IMR-90 (cell line): Measurements from ENCODE around the gene NKD1. TPM values are rescaled to one million over a fixed set of nuclear protein-coding genes. Genes with fewer than 3 reads are reported as not detected.

Source experiments
- ATAC-seq: fragments of 200-7000 bp; cut with Tn5 transposase; 2 replicates; pipeline ENCODE4 v1.9.1; 2020; ENCODE audit warnings: low read depth, mild to moderate bottlenecking, moderate library complexity
- BruUV-seq: library from RNA; stranded (reverse); fragments of 400-500 nt; replicated peaks from 2 replicates; lab custom pipeline; 2021; lab: Mats Ljungman, UMichigan
- CTCF ChIA-PET: fragments of 300-600 bp; formaldehyde crosslinking; extraction: SDS; loops from one replicate; lab custom pipeline; 2021; ENCODE audit warnings: antibody characterized with exemption; lab: Yijun Ruan, JAX
- POLR2A ChIA-PET: fragments of 300-600 bp; sonication (Branson Sonifier 250); formaldehyde crosslinking; loops from one replicate; lab custom pipeline; 2022; ENCODE audit warnings: antibody characterized with exemption; ENCODE audit not compliant: unreplicated experiment; lab: Charles Lee
- DNase-seq: peaks from one replicate; pipeline ENCODE4 v3.0.0; 2013
- H2AFZ ChIP-seq: replicated peaks from 2 replicates; pipeline ENCODE3; 2013; ENCODE audit warnings: low read length, mild to moderate bottlenecking; ENCODE audit not compliant: poor library complexity
- H2AK5ac ChIP-seq: 2 replicates; pipeline ENCODE4 v1.6.1; 2013; ENCODE audit warnings: low read depth, low read length, inconsistent platforms
- H2AK9ac ChIP-seq: replicated peaks from 2 replicates; pipeline ENCODE3; 2013; ENCODE audit warnings: mild to moderate bottlenecking, low read depth, low read length, moderate library complexity; ENCODE audit not compliant: poor library complexity
- H2BK120ac ChIP-seq: 2 replicates; pipeline ENCODE4 v1.6.1; 2013; ENCODE audit warnings: low read depth, low read length, inconsistent platforms
- H2BK15ac ChIP-seq: 3 replicates; pipeline ENCODE4 v1.6.1; 2013; ENCODE audit warnings: low read depth, low read length, inconsistent platforms
- H2BK20ac ChIP-seq: 2 replicates; pipeline ENCODE4 v1.6.1; 2013; ENCODE audit warnings: low read depth, mild to moderate bottlenecking, inconsistent platforms, low read length, moderate library complexity
- H2BK5ac ChIP-seq: 2 replicates; pipeline ENCODE4 v1.6.1; 2013; ENCODE audit warnings: mild to moderate bottlenecking, low read depth, low read length, inconsistent platforms; ENCODE audit not compliant: poor library complexity, severe bottlenecking
- H3K14ac ChIP-seq: replicated peaks from 2 replicates; pipeline ENCODE4 v1.6.1; 2013; ENCODE audit warnings: low read depth, low read length, inconsistent platforms
- H3K18ac ChIP-seq: 2 replicates; pipeline ENCODE4 v1.6.1; 2013; ENCODE audit warnings: low read depth, low read length, control low read depth
- H3K23ac ChIP-seq: 2 replicates; pipeline ENCODE4 v1.6.1; 2013; ENCODE audit warnings: low read depth, low read length, inconsistent platforms
- H3K27ac ChIP-seq: 2 replicates; pipeline ENCODE4 v1.5.1; 2013; ENCODE audit warnings: mild to moderate bottlenecking, control low read depth, low read length; ENCODE audit not compliant: insufficient read depth
- H3K27me3 ChIP-seq: 2 replicates; pipeline ENCODE4 v1.6.1; 2013; ENCODE audit warnings: low read length; ENCODE audit not compliant: control insufficient read depth, insufficient read depth
- H3K36me3 ChIP-seq: 2 replicates; pipeline ENCODE4 v1.6.1; 2013; ENCODE audit warnings: low read length, mixed read lengths; ENCODE audit not compliant: control insufficient read depth, insufficient read depth
- H3K4ac ChIP-seq: 2 replicates; pipeline ENCODE4 v1.6.1; 2013; ENCODE audit warnings: low read depth, low read length, inconsistent platforms
- H3K4me1 ChIP-seq: 2 replicates; pipeline ENCODE4 v1.6.1; 2013; ENCODE audit warnings: low read length, mixed read lengths; ENCODE audit not compliant: control insufficient read depth, insufficient read depth
- H3K4me2 ChIP-seq: 2 replicates; pipeline ENCODE4 v1.6.1; 2013; ENCODE audit warnings: low read depth, mild to moderate bottlenecking, control low read depth, low read length, moderate library complexity
- H3K4me3 ChIP-seq: 2 replicates; pipeline ENCODE4 v1.5.1; 2013; ENCODE audit warnings: low read depth, mild to moderate bottlenecking, control low read depth, low read length, moderate library complexity; ENCODE audit not compliant: insufficient read depth
- H3K56ac ChIP-seq: 2 replicates; pipeline ENCODE4 v1.6.1; 2013; ENCODE audit warnings: low read length, inconsistent platforms; ENCODE audit not compliant: insufficient read depth; ENCODE audit errors: extremely low read depth
- H3K79me1 ChIP-seq, 2 experiments: 2 replicates each; pipeline ENCODE4 v1.6.1; 2013; ENCODE audit warnings: low read length in 2 of 2, inconsistent platforms in 1 of 2, low read depth in 1 of 2
- H3K9ac ChIP-seq: 2 replicates; pipeline ENCODE4 v1.6.1; 2013; ENCODE audit warnings: low read depth, low read length, control low read depth
- H3K9me1 ChIP-seq: 2 replicates; pipeline ENCODE4 v1.6.1; 2013; ENCODE audit warnings: low read length, inconsistent platforms; ENCODE audit not compliant: insufficient read depth
- H3K9me3 ChIP-seq: 2 replicates; pipeline ENCODE4 v1.6.1; 2013; ENCODE audit warnings: low read length; ENCODE audit not compliant: control insufficient read depth, insufficient read depth
- H4K20me1 ChIP-seq: 2 replicates; pipeline ENCODE4 v1.6.1; 2013; ENCODE audit warnings: low read length, inconsistent platforms; ENCODE audit not compliant: insufficient read depth
- H4K5ac ChIP-seq: 2 replicates; pipeline ENCODE4 v1.6.1; 2013; ENCODE audit warnings: mild to moderate bottlenecking, low read depth, low read length, control low read depth
- H4K8ac ChIP-seq, 2 experiments: 2 replicates each; pipeline ENCODE4 v1.6.1; 2013; ENCODE audit warnings: low read depth in 2 of 2, low read length in 2 of 2, control low read depth in 1 of 2, inconsistent platforms in 1 of 2
- H4K91ac ChIP-seq: 2 replicates; pipeline ENCODE4 v1.6.1; 2013; ENCODE audit warnings: low read depth, low read length, inconsistent platforms; ENCODE audit not compliant: insufficient read depth
- BHLHE40 ChIP-seq: fragments of 150-350 bp; IDR thresholded peaks from 2 replicates; pipeline ENCODE4 v1.6.1; 2016; ENCODE audit warnings: mild to moderate bottlenecking, low read depth, low read length
- CEBPB ChIP-seq: IDR thresholded peaks from 2 replicates; pipeline ENCODE4 v1.6.1; 2012; ENCODE audit warnings: low read depth, low read length, improper control_type of control experiment
- CHD1 ChIP-seq: IDR thresholded peaks from 2 replicates; pipeline ENCODE4 v1.6.1; 2012; ENCODE audit warnings: low read depth, low read length, improper control_type of control experiment
- CTCF ChIP-seq: conservative IDR thresholded peaks from 2 replicates; pipeline ENCODE4 v1.5.1; 2012; ENCODE audit warnings: mild to moderate bottlenecking, low read depth, low read length, improper control_type of control experiment
- ELK1 ChIP-seq: fragments of 150-350 bp; IDR thresholded peaks from 2 replicates; pipeline ENCODE4 v1.6.1; 2016; ENCODE audit warnings: low read depth, mild to moderate bottlenecking, low read length, moderate library complexity, borderline replicate concordance
- FOS ChIP-seq: fragments of 150-350 bp; IDR thresholded peaks from 2 replicates; pipeline ENCODE4 v1.6.1; 2016; ENCODE audit warnings: low read depth, low read length
- MAFK ChIP-seq: IDR thresholded peaks from 2 replicates; pipeline ENCODE4 v1.6.1; 2012; ENCODE audit warnings: low read depth, low read length, improper control_type of control experiment
- MAZ ChIP-seq: IDR thresholded peaks from 2 replicates; pipeline ENCODE4 v1.6.1; 2012; ENCODE audit warnings: low read depth, mild to moderate bottlenecking, low read length, improper control_type of control experiment, moderate library complexity, borderline replicate concordance
- MXI1 ChIP-seq: IDR thresholded peaks from 2 replicates; pipeline ENCODE4 v1.6.1; 2012; ENCODE audit warnings: low read depth, mild to moderate bottlenecking, low read length, moderate library complexity, borderline replicate concordance
- NFE2L2 ChIP-seq: fragments of 150-350 bp; IDR thresholded peaks from 2 replicates; pipeline ENCODE4 v1.6.1; 2016; ENCODE audit warnings: low read depth, mild to moderate bottlenecking, low read length
- POLR2A ChIP-seq: IDR thresholded peaks from 2 replicates; pipeline ENCODE4 v1.6.1; 2012; ENCODE audit warnings: mild to moderate bottlenecking, low read depth, low read length
- RAD21 ChIP-seq: IDR thresholded peaks from 2 replicates; pipeline ENCODE4 v1.6.1; 2012; ENCODE audit warnings: low read length, improper control_type of control experiment
- RCOR1 ChIP-seq: IDR thresholded peaks from 2 replicates; pipeline ENCODE4 v1.6.1; 2012; ENCODE audit warnings: mild to moderate bottlenecking, low read length, improper control_type of control experiment; ENCODE audit not compliant: insufficient replicate concordance
- RFX5 ChIP-seq: IDR thresholded peaks from 2 replicates; pipeline ENCODE4 v1.8.0; 2012; ENCODE audit warnings: low read depth, mild to moderate bottlenecking, low read length, moderate library complexity
- SMC3 ChIP-seq: fragments of 150-350 bp; IDR thresholded peaks from 2 replicates; pipeline ENCODE4 v1.6.1; 2016; ENCODE audit warnings: low read depth, mild to moderate bottlenecking, antibody characterized with exemption, low read length, moderate library complexity
- USF2 ChIP-seq: fragments of 150-350 bp; IDR thresholded peaks from 2 replicates; pipeline ENCODE4 v1.6.1; 2017; ENCODE audit warnings: mild to moderate bottlenecking, antibody characterized with exemption, low read length, low read depth
- WGBS, 2 experiments: methylation state at CpG; one replicate each; pipeline versions ENCODE4 v1.1.5 to v1.1.7; 2013; ENCODE audit warnings: missing lambda C conversion rate in 2 of 2; ENCODE audit not compliant: insufficient read length in 1 of 2; ENCODE audit errors: extremely low coverage in 2 of 2; 5-methylcytosine and 5-hydroxymethylcytosine counted together
- dilution Hi-C: fragments of 300-500 bp; cut with HindIII; formaldehyde crosslinking; loops from one replicate; pipeline ENCODE4 v1.14.3; 2018; ENCODE audit warnings: low sequenced_read_pairs; ENCODE audit not compliant: unreplicated experiment
- in situ Hi-C: fragments of 300-500 bp; cut with MboI; formaldehyde crosslinking; loops from 3 replicates; pipeline ENCODE4 v1.14.3; 2019; ENCODE audit warnings: low sequenced_read_pairs, inconsistent platforms, mixed read lengths
- intact Hi-C: fragments of 100-400 bp; cut with micrococcal nuclease; formaldehyde crosslinking; loops from 2 replicates; pipeline ENCODE4 v1.10.0; 2022
- polyA plus RNA-seq, 3 experiments: library from polyadenylated mRNA; depleted of rRNA; stranded (reverse); fragments of >200 nt; gene quantifications; 2 replicates each; pipeline ENCODE4 v1.2.3, GENCODE V29; 2012; ENCODE audit warnings: low replicate concordance in 1 of 3
- total RNA-seq: library from RNA; depleted of rRNA; stranded (reverse); fragments of >200 nt; gene quantifications from 2 replicates; pipeline ENCODE4 v1.2.3, GENCODE V29; 2012

NKD1 gene
- total and polyA plus RNA-seq, 2 of the 4 experiments (the other 2 are of a cell fraction): not detected

GRCh38 chr16:50597563-50598255, 49.5 kb downstream of the NKD1 start:
- dilution Hi-C loops: no loop called here
- Histone ChIP-seq H3K9ac (no peak overlapping the region), H4K91ac (no peak overlapping the region), H3K9me3 (no peaks in the 10 kb centered on the region), H3K36me3 (no peaks in the 10 kb centered on the region), H2AK5ac (no peak overlapping the region), H3K79me1 (no peaks in the 10 kb centered on the region), H4K5ac (no peak overlapping the region), H4K20me1 (no peaks in the 10 kb centered on the region), H3K9me1 (no peaks in the 10 kb centered on the region), H2BK15ac (no peak overlapping the region), H2AK9ac (no peak overlapping the region), H3K23ac (no peak overlapping the region), H3K14ac (no peak overlapping the region), H2BK5ac (no peak overlapping the region), H3K4me2 (no peak overlapping the region), H3K56ac (no peak overlapping the region), H2AFZ (no peak overlapping the region), H3K4me1 (no peaks in the 10 kb centered on the region), H3K27me3 (peaks cover 10% of the 10 kb centered on the region), H2BK20ac (no peak overlapping the region), H3K18ac (no peak overlapping the region), H3K4me3 (no peak overlapping the region), H3K27ac (no peak overlapping the region), H3K4ac (no peak overlapping the region), H4K8ac (no peak overlapping the region), H2BK120ac (no peak overlapping the region)
- ChIA-PET CTCF (no interaction called here), POLR2A (no interaction called here)
- WGBS, 2 experiments: 77% methylated on average over 9 of the region's 17 CpGs; no CpG with 5 or more reads in 1 of the 2 experiments
- DNase-seq (no peak), ATAC-seq (no peak)
- intact Hi-C loops: no loop called here
- BruUV-seq: no TSS peak
- in situ Hi-C loops: no loop called here
- TF ChIP-seq USF2 (no peak), RAD21 (no peak), RFX5 (no peak), CHD1 (no peak), FOS (no peak), RCOR1 (no peak), CTCF (no peak), SMC3 (no peak), NFE2L2 (no peak), BHLHE40 (no peak), MXI1 (no peak), MAZ (no peak), ELK1 (no peak), CEBPB (no peak), POLR2A (no peak), MAFK (no peak)
